Activated CD8-positive, alpha-beta memory T cell treated with anti-CD3 and anti-CD28 coated beads for 1 hour (primary cell): Measurements from ENCODE around the gene CDX1.

Source experiments
- DNase-seq, 2 donors: peaks; one replicate each; pipeline ENCODE4 v3.0.0-alpha.2; 2020; ENCODE audit warnings: low read depth in 1 of 2; ENCODE audit errors: extremely low read depth in 1 of 2

Gene CDX1

GRCh38 chr5:150131461-150131860 is 35.1 kb upstream of the CDX1 start:
- DNase-seq = no peak

GRCh38 chr5:150131978-150132694 is 34.4 kb upstream of the CDX1 start:
- no peak for DNase-seq

DNA sequence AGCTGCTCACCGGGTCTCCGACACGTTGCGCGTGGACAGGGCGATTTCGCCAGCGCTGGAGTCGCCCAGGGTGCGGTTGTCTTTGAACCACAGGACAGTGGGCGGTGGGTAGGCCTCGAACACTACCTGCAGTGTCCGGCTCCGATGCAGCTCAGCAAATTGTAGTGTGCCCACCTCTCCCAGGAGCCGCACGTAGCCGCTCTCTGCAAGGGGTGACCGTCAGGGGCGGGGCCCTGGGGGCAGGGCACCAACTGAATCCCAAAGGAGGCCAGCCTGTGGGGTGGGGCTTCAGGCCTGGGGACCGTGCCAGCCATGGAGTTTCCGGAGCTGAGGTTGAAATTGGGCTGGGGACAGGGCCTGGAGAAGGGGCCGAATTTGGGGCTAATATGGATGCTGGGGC is 33.8 kb upstream of the CDX1 start:
- no peak for DNase-seq

GRCh38 chr5:150133581-150134197 is 32.9 kb upstream of the CDX1 start:
- no peak for DNase-seq

- DNase-seq = no peak
Measured at GRCh38 chr5:150134198-150134588, 32.4 kb upstream of the CDX1 start.

DNA sequence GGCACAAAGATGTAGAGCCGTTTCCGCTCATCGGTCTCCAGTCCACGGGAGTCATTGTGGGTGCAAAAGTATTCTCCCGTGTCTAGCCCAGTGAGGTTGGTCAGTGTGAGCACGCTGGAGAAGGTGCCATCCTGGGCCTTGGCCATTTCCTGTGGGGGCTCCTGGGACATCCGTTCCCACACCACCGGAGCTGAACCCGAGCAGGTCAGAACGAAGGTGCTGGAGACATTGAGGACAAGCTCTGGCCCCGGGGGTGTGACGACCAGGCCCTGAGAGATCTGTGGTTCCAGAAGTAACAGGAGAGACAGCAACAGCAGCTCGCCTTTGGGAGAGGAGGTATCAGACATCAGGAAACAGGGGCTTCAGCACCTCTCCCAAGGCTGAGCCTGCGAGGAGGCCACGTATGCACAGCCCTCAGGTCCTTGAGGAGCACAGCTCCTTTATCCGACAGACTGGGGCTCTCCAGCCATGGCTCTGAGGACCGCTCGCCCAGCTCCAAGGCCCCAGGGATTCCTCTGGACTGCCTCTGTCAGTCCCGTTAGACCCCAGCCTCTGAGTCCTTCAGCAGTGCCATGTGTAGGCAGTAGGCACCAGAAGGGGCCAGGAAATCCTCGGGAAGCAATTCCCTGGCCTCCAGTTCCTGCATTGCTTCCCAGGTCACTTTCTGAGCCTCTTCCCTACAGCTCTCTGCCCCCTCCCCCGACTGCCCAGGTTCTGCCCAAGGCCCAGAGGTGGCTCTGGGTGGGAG is 30.8 kb upstream of the CDX1 start:
- no peak for DNase-seq

- no peak for DNase-seq
Measured at GRCh38 chr5:150136305-150137167, 30.0 kb upstream of the CDX1 start.

DNA sequence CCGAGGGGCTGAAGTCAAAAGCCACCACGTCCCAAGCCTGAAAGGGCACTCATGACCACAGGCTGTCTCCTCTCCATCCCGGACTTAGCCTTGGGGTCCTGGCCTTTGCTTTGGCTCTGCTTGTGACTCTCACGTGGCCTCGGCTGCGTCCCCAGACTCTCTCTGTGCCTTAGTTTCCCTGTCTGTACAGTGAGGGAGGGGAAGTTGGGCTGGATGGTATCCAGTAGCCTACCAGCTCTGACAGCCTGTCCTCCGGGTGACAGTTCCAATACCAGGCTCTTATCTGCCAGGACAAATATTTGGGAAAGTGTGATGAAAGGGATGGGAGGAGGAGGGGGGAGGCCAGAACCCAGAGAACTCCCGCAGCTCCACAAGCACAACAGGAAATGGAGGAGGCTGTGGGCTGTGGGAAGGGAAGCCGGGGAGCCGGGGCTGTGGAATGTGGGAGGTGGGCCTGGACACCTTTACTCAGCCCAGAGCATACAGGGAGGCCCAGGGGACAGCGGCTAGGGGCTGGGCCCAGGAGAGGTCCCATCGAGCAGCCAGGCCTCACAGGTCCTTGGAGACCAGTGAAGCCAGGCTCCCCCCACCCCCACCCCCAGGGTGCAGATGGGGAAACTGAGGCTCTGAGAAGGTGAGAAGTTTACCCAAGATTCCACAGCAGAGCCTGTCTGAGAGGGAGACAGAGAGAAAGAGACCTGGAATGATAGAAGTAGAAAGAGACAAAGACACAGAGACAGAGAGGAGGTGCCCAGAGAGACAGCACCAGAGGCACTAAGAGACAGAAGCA is 29.2 kb upstream of the CDX1 start:
- DNase-seq = no peak

GRCh38 chr5:150137997-150138396 is 28.6 kb upstream of the CDX1 start:
- no peak for DNase-seq

DNA sequence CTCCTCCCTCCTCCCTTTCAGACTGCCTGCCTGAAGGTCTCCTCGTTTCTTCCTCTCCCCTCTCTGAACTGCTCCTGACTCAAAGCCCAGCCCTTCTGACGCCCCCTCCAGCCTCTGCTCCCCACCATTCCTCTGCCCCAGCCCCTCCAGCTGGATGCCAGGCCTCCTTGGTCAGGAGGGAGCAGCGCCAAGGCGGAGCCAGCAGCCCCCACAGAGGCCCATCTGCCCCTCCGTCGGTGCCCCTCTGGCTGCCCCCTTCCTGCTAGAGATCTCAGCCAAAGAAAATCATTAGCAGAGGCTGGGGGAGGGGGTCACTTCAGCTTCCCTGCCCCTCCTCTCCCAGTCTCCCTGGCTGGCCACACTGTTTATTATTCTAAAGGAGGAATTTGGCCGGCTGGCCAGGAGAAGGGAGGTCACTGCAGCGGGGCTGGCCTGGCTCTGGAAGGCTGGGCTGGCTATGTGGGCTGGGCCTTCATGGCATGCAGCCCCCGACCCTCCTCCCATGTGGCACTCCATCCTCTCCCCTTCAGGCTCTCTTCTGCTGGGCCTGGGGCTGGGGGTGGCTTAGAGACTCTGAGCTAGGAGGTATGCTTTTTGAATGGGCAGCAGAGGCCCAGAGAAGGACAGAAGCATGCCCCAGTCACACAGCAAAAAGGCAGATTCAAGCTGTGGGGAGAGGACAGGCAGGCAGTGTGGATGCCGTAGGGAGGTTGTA is 27.9 kb upstream of the CDX1 start:
- DNase-seq = no peak

DNA sequence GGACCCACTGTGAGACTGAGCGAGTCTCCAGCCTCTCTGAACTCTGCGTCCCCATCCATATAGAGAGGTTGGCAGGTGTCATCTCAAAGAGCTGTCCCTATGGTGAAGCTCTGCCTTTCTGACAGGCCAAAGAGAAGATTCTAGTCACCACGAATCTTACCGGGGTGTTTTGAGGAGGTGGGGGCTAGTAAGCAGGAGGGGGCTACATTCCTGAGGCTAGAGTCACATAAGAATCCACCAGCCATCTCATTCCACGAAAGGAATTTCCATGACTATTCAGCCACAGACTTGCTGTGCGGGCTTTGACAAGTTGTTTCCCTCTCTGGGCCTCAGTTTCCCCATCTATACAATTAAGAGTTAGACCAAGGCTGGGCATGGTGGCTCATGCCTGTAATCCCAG is 27.2 kb upstream of the CDX1 start:
- no peak for DNase-seq

- no peak for DNase-seq
Measured at GRCh38 chr5:150140830-150141229, 25.7 kb upstream of the CDX1 start.

- DNase-seq = no peak
Measured at GRCh38 chr5:150141544-150142184, 24.9 kb upstream of the CDX1 start.

GRCh38 chr5:150142185-150142958 is 24.2 kb upstream of the CDX1 start:
- DNase-seq = no peak

DNA sequence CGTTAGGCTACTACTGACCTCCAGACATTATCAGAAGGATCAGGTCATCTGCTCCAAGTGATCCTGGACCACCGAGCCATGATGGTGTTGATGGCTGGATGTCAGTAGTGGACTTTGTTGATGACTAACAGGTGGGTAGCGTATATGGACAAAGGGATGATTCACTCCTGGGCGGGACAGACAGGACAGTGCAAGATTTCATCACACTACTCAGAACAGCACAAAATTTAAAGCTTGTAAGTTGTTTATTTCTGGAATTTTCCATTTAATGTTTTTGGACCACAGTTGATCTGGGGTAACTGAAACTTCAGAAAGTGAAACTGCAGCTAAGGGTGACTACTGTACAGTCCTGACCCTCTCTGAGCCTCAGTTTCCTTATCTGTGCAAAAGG is 23.6 kb upstream of the CDX1 start:
- no peak for DNase-seq

DNA sequence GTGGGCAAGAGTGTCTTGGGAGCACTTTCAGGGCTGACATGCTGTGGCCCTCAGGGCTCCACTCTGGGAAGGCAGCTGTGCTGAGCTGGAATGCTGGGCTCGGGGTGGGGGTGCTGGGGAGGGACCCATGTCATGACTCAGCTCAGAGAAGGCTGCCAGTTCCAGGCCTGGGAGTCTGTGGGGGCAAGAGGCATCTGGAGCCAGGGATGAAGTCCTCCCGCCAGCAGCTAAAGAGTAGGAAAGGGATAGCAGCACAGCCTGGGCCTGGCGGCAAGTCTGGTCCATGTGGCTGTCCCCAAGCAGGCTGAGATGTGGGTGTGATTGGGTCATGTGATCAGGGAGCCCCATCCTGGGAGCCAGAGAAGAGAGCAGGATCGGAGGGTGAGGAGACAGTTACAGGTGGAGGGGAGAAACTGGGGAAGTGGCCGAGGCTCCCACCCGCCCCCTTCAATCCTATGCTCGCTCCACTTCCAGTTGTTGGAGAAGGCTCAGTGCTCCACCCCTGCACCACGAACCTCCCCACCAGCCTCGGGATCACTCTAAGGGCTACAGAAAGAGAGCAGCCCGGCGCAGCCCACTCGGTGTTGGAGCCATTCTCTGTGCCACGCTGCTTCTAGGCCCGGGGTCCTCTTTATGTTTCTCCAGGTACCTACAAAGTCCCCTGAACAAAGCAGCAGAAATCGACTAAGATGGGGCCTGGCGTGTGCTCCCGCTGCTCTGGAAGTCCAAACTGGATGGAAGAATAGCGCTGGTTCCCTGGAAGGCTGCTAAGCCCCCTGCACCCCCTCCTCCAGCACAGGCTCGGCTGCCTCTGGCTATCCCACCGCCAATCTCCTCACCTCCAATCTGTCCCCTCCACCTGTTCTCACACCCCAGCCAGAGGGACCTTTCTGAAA is 23.0 kb upstream of the CDX1 start:
- no peak for DNase-seq

DNA sequence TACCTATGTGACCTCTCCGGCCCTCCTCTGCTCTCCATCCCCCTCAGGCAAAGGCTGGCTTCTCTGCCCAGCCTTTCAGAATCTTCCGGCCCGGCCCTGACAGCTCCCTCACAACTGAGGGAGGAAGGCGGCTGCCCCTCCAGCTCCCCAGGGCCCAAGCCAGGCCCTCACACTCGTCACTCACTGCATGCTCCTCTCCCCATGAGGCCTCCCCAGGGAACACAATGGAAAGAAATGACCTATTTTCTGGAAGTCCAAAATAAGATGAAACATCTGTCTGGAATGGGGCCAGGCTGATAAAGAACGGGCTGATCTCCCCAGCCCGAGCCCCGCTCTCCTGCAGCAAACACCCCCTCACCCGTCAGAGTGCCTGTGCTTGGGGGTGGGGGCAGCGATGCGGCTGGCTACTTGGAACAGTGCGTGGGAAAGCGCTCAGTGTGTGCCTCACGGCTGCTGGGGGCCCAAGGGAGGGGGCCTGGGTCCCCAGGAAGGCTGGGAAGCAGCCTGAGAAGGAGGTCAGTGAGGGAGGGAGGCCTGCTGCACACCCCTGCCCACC is 22.3 kb upstream of the CDX1 start:
- DNase-seq = no peak
